ENCODE data around the gene HOXD10.

Gene HOXD10

DNA sequence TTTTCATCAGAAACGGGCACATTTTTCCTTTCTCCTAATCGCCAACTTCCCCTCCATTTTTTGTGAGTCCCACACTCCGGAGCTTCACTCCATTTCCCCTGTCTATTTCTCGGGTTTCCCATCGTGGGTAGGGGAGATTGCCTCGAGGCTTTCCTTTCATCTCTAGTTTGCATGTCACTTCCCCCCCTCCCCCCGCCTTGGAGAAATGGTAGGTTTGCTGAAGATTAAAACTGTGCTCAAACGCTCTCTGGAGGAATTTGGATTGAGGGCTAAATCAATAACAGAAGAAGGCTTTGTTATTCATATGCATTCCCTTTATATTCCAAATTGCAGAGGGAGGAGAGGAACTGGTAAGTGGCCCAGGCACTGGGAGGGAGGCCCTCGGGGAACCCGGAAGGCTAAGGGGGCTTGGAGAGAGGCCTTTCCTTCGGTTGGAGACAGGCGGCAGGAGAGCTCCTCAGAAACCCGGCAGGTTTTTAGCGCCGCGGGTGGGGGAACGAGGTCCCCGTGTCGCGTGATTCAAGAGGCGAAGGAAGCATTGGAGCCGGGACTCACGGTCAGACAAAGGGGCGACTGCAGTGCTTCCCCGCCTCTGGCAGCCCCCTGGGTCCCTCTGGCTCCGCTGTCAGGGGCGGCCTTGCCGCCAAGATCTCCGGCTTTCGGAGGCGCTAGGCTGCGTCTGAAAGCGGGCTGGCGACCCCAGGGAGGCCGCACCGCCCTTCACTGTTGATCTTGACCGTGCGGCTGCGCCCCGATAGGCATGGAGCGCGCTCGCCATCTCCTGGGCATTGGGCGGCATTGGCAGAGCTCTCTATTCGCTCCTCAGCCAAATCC, 19.4 kb upstream of the HOXD10 start:
- peaks cover 11% of the 10 kb centered on the region for H3K9me3 ChIP-seq (ENCODE audit: severe bottlenecking)
- no peak overlapping the region for H3K27ac ChIP-seq
- DNase-seq = peak; percentile 77
- TF ChIP-seq, protein P1, sequence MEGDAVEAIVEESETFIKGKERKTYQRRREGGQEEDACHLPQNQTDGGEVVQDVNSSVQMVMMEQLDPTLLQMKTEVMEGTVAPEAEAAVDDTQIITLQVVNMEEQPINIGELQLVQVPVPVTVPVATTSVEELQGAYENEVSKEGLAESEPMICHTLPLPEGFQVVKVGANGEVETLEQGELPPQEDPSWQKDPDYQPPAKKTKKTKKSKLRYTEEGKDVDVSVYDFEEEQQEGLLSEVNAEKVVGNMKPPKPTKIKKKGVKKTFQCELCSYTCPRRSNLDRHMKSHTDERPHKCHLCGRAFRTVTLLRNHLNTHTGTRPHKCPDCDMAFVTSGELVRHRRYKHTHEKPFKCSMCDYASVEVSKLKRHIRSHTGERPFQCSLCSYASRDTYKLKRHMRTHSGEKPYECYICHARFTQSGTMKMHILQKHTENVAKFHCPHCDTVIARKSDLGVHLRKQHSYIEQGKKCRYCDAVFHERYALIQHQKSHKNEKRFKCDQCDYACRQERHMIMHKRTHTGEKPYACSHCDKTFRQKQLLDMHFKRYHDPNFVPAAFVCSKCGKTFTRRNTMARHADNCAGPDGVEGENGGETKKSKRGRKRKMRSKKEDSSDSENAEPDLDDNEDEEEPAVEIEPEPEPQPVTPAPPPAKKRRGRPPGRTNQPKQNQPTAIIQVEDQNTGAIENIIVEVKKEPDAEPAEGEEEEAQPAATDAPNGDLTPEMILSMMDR (IDR thresholded peaks at IDR 0.05; ENCODE audit: low read depth, low read length) = peak; percentile 94
- H3K27me3 ChIP-seq (ENCODE audit: insufficient read depth, low read depth, severe bottlenecking) = peaks cover 97% of the 10 kb centered on the region
- peak overlapping the region; percentile 43 for H3K4me3 ChIP-seq (ENCODE audit: low read depth, low read length)
- no peaks in the 10 kb centered on the region for H3K36me3 ChIP-seq

DNA sequence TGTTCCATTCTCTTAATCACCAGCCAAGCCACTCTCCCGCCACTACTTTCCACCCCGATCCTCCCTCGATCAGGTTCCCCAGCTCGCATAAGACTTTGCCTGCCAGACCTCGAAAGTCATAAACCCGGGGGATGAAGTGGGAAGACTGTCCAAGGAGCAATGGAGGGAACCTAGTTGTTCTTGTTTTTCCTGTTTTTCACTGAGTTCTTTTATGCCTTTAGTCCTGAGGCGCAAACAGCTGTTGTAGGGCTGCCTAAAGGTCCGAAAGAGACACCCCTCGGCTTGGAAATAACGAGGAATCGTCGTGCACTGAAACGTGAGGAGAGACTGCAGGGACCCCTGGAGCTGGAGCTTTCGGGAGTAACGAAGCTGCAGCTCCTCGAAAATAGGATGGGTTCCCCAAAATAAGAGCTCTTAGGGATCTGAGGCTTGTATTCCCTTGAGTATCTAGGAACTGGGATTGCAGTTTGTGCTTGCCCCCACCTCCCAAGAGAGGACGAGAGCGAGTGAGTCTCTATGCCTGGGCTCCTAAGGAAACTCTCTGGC, 18.7 kb upstream of the HOXD10 start:
- peaks cover 100% of the 10 kb centered on the region for H3K27me3 ChIP-seq (ENCODE audit: insufficient read depth, low read depth, severe bottlenecking)
- no peaks in the 10 kb centered on the region for H3K36me3 ChIP-seq
- TF ChIP-seq, protein P1 (IDR thresholded peaks at IDR 0.05; ENCODE audit: low read depth, low read length) = no peak
- H3K27ac ChIP-seq = no peak overlapping the region
- H3K9me3 ChIP-seq (ENCODE audit: severe bottlenecking) = peaks cover 11% of the 10 kb centered on the region
- no peak for DNase-seq
- peak overlapping the region; percentile 9; the same call in 1 of the 2 replicates for H3K4me3 ChIP-seq (ENCODE audit: low read depth, low read length)

DNA sequence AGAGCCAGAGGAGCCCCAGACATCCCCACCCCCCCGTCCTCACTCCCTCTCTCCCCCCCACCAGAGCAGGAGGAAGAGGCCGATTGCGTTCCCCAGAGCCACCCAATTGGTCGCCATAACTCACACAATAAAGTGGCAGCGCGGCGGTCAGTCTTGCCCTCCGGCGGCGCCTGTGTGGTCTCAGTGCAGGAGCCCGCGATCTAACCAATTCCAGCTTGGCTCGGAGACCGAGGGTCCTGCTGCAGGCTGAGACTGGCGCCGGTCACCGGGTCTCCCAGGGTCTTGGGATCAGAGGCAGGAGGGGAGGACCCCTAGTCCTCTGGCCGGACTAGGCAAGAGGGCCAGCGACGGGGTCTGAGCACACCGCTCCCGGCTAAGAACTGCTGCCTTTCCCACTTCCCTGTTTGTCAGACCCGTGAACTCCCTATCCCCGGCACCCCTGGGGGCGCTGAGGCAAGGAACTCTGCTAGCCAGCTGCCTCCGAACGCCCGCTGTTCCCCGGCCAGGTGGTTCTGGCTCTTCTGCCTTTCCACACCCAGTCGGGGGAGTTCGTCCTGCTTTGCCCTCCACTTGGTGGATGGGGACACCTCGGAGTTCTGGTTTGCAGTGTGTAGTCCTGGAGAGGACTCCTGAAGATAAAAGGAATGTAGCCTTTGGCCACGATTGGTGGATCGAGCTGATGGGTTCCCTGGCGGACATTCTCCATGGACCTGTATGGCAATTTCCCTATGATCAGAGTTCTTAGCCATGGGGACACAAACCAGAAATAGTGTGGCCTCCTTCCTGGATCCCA, 18.0 kb upstream of the HOXD10 start:
- H3K27me3 ChIP-seq (ENCODE audit: insufficient read depth, low read depth, severe bottlenecking) = peaks cover 100% of the 10 kb centered on the region
- no peak for DNase-seq
- no peaks in the 10 kb centered on the region for H3K36me3 ChIP-seq
- H3K27ac ChIP-seq = no peak overlapping the region
- TF ChIP-seq, protein P1 (IDR thresholded peaks at IDR 0.05; ENCODE audit: low read depth, low read length) = no peak
- H3K9me3 ChIP-seq (ENCODE audit: severe bottlenecking) = peaks cover 11% of the 10 kb centered on the region
- peak overlapping the region; percentile 9; the same call in 1 of the 2 replicates for H3K4me3 ChIP-seq (ENCODE audit: low read depth, low read length)

DNA sequence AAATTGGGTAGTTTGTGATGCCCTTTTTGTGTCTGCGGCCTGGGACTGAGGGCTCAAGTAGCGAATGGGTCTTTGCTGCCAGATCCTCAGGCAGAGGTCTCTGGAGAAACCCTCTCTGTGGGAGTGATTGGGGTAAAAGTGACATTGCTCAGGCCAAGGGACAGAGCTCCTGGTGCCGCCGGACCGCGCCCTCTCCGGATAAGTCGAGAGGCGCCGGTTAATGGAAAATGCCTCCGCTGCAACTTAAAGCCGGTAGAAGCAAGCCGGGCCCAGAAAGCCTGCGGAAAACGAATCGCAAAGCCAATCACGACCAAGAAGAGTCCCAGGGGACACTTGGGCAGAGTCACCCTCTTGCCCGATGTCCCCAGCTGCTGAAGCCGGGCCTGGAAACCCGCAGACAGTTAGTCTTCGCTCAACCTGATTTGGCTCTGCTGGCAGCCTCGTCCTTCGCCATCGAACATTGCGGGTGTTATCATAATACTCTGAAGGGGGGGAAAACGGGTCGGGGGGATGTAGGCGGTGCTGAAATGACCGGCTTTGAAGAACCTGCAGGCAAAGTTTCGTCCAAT, 17.3 kb upstream of the HOXD10 start:
- Histone ChIP-seq H3K4me3 (ENCODE audit: low read depth, low read length) (no peak overlapping the region), H3K27me3 (ENCODE audit: insufficient read depth, low read depth, severe bottlenecking) (peaks cover 100% of the 10 kb centered on the region), H3K9me3 (ENCODE audit: severe bottlenecking) (peaks cover 11% of the 10 kb centered on the region), H3K36me3 (no peaks in the 10 kb centered on the region), H3K27ac (no peak overlapping the region)
- no peak for DNase-seq
- TF ChIP-seq, protein P1 (IDR thresholded peaks at IDR 0.05; ENCODE audit: low read depth, low read length) = no peak

DNA sequence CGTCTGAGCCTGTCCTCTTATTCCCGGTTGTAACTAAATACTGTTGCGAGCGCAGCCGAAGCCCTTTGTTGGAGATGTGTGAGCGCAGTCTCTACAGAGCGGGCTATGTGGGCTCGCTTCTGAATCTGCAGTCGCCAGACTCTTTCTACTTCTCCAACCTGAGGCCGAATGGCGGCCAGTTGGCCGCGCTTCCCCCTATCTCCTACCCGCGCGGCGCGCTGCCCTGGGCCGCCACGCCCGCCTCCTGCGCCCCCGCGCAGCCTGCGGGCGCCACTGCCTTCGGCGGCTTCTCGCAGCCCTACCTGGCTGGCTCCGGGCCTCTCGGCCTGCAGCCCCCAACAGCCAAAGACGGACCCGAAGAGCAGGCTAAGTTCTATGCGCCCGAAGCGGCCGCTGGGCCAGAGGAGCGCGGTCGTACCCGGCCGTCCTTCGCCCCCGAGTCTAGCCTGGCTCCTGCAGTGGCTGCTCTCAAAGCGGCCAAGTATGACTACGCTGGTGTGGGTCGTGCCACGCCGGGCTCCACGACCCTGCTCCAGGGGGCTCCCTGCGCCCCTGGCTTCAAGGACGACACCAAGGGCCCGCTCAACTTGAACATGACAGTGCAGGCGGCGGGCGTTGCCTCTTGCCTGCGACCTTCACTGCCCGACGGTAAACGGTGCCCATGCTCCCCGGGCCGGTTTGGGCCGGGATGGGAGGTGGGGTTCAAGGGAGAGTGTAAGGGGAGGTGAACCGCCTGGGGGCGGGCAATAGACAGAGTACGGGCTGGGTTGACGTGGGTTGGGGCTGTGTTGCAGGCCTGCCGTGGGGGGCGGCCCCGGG, 16.6 kb upstream of the HOXD10 start, which contains the start of gene HOXD12:
TSS of gene HOXD12 (plus strand) at position 68 of the 819 bp plus-strand sequence. CDS start at position 75, 7 bp downstream.
- Histone ChIP-seq H3K9me3 (ENCODE audit: severe bottlenecking) (peaks cover 11% of the 10 kb centered on the region), H3K27me3 (ENCODE audit: insufficient read depth, low read depth, severe bottlenecking) (peaks cover 100% of the 10 kb centered on the region), H3K27ac (no peak within 1 kb of the TSS), H3K36me3 (no peaks in the 10 kb centered on the region), H3K4me3 (ENCODE audit: low read depth, low read length) (no peak within 1 kb of the TSS)
- DNase-seq = no peak
- TF ChIP-seq, protein P1 (IDR thresholded peaks at IDR 0.05; ENCODE audit: low read depth, low read length) = no peak
